ENCODE results near the gene C19orf25.
"Not testable (repeated sequence)": the region's sequence is repeated elsewhere in the genome, so short reads cannot be mapped to it uniquely, and the experiment has no call there.

Gene C19orf25

GRCh38 chr19:1447944-1448343, 31.1 kb downstream of the C19orf25 start:
- no peaks in the 10 kb centered on the region for H3K9me3 ChIP-seq (ENCODE audit: control insufficient read depth, insufficient read depth, low read depth, low read length)
- no peak overlapping the region for H3K9ac ChIP-seq (ENCODE audit: low read length)
- no peaks in the 10 kb centered on the region for H3K36me3 ChIP-seq (ENCODE audit: control insufficient read depth, insufficient read depth, low read length)
- no peak overlapping the region for H3K27ac ChIP-seq (ENCODE audit: low read depth, low read length)
- peaks cover 26% of the 10 kb centered on the region; the same call in 1 of the 2 replicates for H3K4me1 ChIP-seq (ENCODE audit: control insufficient read depth, insufficient read depth, low read length)
- peaks cover 74% of the 10 kb centered on the region for H3K27me3 ChIP-seq (ENCODE audit: control insufficient read depth, insufficient read depth, low read length)
- no peak overlapping the region for H3K4me3 ChIP-seq (ENCODE audit: low read depth, low read length)

GRCh38 chr19:1447504-1447903, 31.5 kb downstream of the C19orf25 start:
- peaks cover 69% of the 10 kb centered on the region for H3K27me3 ChIP-seq (ENCODE audit: control insufficient read depth, insufficient read depth, low read length)
- peaks cover 21% of the 10 kb centered on the region; the same call in 1 of the 2 replicates for H3K4me1 ChIP-seq (ENCODE audit: control insufficient read depth, insufficient read depth, low read length)
- H3K9ac ChIP-seq (ENCODE audit: low read length), result no peak overlapping the region
- peaks cover 3% of the 10 kb centered on the region for H3K36me3 ChIP-seq (ENCODE audit: control insufficient read depth, insufficient read depth, low read length)
- no peak overlapping the region for H3K27ac ChIP-seq (ENCODE audit: low read depth, low read length)
- no peak overlapping the region for H3K4me3 ChIP-seq (ENCODE audit: low read depth, low read length)
- no peaks in the 10 kb centered on the region for H3K9me3 ChIP-seq (ENCODE audit: control insufficient read depth, insufficient read depth, low read depth, low read length)

GRCh38 chr19:1446713-1447481, 32.1 kb downstream of the C19orf25 start:
- Histone ChIP-seq H3K36me3 (ENCODE audit: control insufficient read depth, insufficient read depth, low read length) (peaks cover 10% of the 10 kb centered on the region), H3K9ac (ENCODE audit: low read length) (no peak overlapping the region), H3K9me3 (ENCODE audit: control insufficient read depth, insufficient read depth, low read depth, low read length) (no peaks in the 10 kb centered on the region), H3K27me3 (ENCODE audit: control insufficient read depth, insufficient read depth, low read length) (peaks cover 63% of the 10 kb centered on the region), H3K4me3 (ENCODE audit: low read depth, low read length) (peak overlapping the region; percentile 75), H3K27ac (ENCODE audit: low read depth, low read length) (no peak overlapping the region), H3K4me1 (ENCODE audit: control insufficient read depth, insufficient read depth, low read length) (peaks cover 17% of the 10 kb centered on the region; the same call in 1 of the 2 replicates)

GRCh38 chr19:1445932-1446712, 32.9 kb downstream of the C19orf25 start:
- H3K36me3 ChIP-seq (ENCODE audit: control insufficient read depth, insufficient read depth, low read length), result peaks cover 17% of the 10 kb centered on the region
- H3K9ac ChIP-seq (ENCODE audit: low read length), result no peak overlapping the region
- H3K9me3 ChIP-seq (ENCODE audit: control insufficient read depth, insufficient read depth, low read depth, low read length), result no peaks in the 10 kb centered on the region
- peak overlapping the region; percentile 75 for H3K4me3 ChIP-seq (ENCODE audit: low read depth, low read length)
- H3K4me1 ChIP-seq (ENCODE audit: control insufficient read depth, insufficient read depth, low read length), result peaks cover 17% of the 10 kb centered on the region; the same call in 1 of the 2 replicates
- H3K27me3 ChIP-seq (ENCODE audit: control insufficient read depth, insufficient read depth, low read length), result peaks cover 55% of the 10 kb centered on the region
- no peak overlapping the region for H3K27ac ChIP-seq (ENCODE audit: low read depth, low read length)

- H3K4me1 ChIP-seq (ENCODE audit: control insufficient read depth, insufficient read depth, low read length), result peaks cover 17% of the 10 kb centered on the region; the same call in 1 of the 2 replicates
- H3K9ac ChIP-seq (ENCODE audit: low read length), result peak overlapping the region; percentile 58
- peaks cover 25% of the 10 kb centered on the region for H3K36me3 ChIP-seq (ENCODE audit: control insufficient read depth, insufficient read depth, low read length)
- H3K27me3 ChIP-seq (ENCODE audit: control insufficient read depth, insufficient read depth, low read length), result peaks cover 48% of the 10 kb centered on the region
- no peaks in the 10 kb centered on the region for H3K9me3 ChIP-seq (ENCODE audit: control insufficient read depth, insufficient read depth, low read depth, low read length)
- H3K27ac ChIP-seq (ENCODE audit: low read depth, low read length), result no peak overlapping the region
- peak overlapping the region; percentile 75 for H3K4me3 ChIP-seq (ENCODE audit: low read depth, low read length)
Measured at GRCh38 chr19:1445185-1445931, 33.7 kb downstream of the C19orf25 start.

- Histone ChIP-seq H3K27me3 (ENCODE audit: control insufficient read depth, insufficient read depth, low read length) (peaks cover 13% of the 10 kb centered on the region), H3K9ac (ENCODE audit: low read length) (no peak overlapping the region), H3K4me1 (ENCODE audit: control insufficient read depth, insufficient read depth, low read length) (peaks cover 18% of the 10 kb centered on the region), H3K36me3 (ENCODE audit: control insufficient read depth, insufficient read depth, low read length) (peaks cover 36% of the 10 kb centered on the region), H3K27ac (ENCODE audit: low read depth, low read length) (no peak overlapping the region), H3K9me3 (ENCODE audit: control insufficient read depth, insufficient read depth, low read depth, low read length) (no peaks in the 10 kb centered on the region), H3K4me3 (ENCODE audit: low read depth, low read length) (no peak overlapping the region)
Measured at GRCh38 chr19:1441677-1442438, 37.2 kb downstream of the C19orf25 start.

GRCh38 chr19:1441022-1441426, 38.0 kb downstream of the C19orf25 start:
- H3K36me3 ChIP-seq (ENCODE audit: control insufficient read depth, insufficient read depth, low read length), result peaks cover 36% of the 10 kb centered on the region
- H3K27ac ChIP-seq (ENCODE audit: low read depth, low read length), result no peak overlapping the region
- peak overlapping the region; percentile 34 for H3K9ac ChIP-seq (ENCODE audit: low read length)
- H3K4me3 ChIP-seq (ENCODE audit: low read depth, low read length), result no peak overlapping the region
- peaks cover 5% of the 10 kb centered on the region for H3K27me3 ChIP-seq (ENCODE audit: control insufficient read depth, insufficient read depth, low read length)
- no peaks in the 10 kb centered on the region for H3K9me3 ChIP-seq (ENCODE audit: control insufficient read depth, insufficient read depth, low read depth, low read length)
- H3K4me1 ChIP-seq (ENCODE audit: control insufficient read depth, insufficient read depth, low read length), result peaks cover 15% of the 10 kb centered on the region

- 0 out of 2 replicates have a peak overlapping the region, but pooled peaks have one; percentile 95 for H3K4me3 ChIP-seq (ENCODE audit: low read depth, low read length)
- peak overlapping the region; percentile 34 for H3K9ac ChIP-seq (ENCODE audit: low read length)
- H3K27ac ChIP-seq (ENCODE audit: low read depth, low read length), result no peak overlapping the region
- H3K36me3 ChIP-seq (ENCODE audit: control insufficient read depth, insufficient read depth, low read length), result peaks cover 38% of the 10 kb centered on the region
- peaks cover 2% of the 10 kb centered on the region for H3K27me3 ChIP-seq (ENCODE audit: control insufficient read depth, insufficient read depth, low read length)
- H3K4me1 ChIP-seq (ENCODE audit: control insufficient read depth, insufficient read depth, low read length), result peaks cover 14% of the 10 kb centered on the region
- H3K9me3 ChIP-seq (ENCODE audit: control insufficient read depth, insufficient read depth, low read depth, low read length), result no peaks in the 10 kb centered on the region
Measured at GRCh38 chr19:1440418-1440801, 38.6 kb downstream of the C19orf25 start.

GRCh38 chr19:1439525-1440417, 39.2 kb downstream of the C19orf25 start:
- peak overlapping the region; percentile 95 for H3K4me3 ChIP-seq (ENCODE audit: low read depth, low read length)
- not testable (repeated sequence) for H3K27me3 ChIP-seq (ENCODE audit: control insufficient read depth, insufficient read depth, low read length); H3K27ac ChIP-seq (ENCODE audit: low read depth, low read length); H3K9me3 ChIP-seq (ENCODE audit: control insufficient read depth, insufficient read depth, low read depth, low read length)
- peak overlapping the region; percentile 97 for H3K9ac ChIP-seq (ENCODE audit: low read length)
- peaks cover 40% of the 10 kb centered on the region for H3K36me3 ChIP-seq (ENCODE audit: control insufficient read depth, insufficient read depth, low read length)
- peaks cover 12% of the 10 kb centered on the region for H3K4me1 ChIP-seq (ENCODE audit: control insufficient read depth, insufficient read depth, low read length)
